GM19193 (cell line): ENCODE results near the gene LSAMP.

Experiments used
- POLR2A ChIP-seq: IDR thresholded peaks from 4 replicates; pipeline ENCODE4 v1.6.1; 2011; ENCODE audit not compliant: insufficient read depth, insufficient read length; ENCODE audit errors: extremely low read depth

Gene LSAMP

GRCh38 chr3:115980709-115981108, 464.6 kb downstream of the LSAMP start:
- no peak for TF ChIP-seq POLR2A

DNA sequence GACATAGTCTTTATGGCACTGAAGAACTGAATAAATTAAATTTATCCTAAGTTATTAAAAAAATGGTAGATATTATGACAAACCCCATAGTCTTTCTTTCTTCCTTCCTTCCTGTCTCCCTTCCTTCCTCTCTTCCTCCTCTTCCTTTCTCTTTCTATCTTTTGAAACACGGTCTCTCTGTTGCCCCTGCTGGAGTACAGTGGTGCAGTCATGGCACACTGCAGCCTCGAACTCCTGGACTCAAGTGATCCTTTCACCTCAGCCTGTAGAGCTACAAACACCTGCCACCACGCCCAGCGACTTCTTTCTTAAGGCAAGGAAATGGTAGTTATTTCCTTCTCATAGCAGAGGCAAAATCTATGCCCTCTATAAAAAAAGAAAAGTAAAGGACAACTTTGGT, 467.4 kb downstream of the LSAMP start:
- TF ChIP-seq POLR2A, result no peak

DNA sequence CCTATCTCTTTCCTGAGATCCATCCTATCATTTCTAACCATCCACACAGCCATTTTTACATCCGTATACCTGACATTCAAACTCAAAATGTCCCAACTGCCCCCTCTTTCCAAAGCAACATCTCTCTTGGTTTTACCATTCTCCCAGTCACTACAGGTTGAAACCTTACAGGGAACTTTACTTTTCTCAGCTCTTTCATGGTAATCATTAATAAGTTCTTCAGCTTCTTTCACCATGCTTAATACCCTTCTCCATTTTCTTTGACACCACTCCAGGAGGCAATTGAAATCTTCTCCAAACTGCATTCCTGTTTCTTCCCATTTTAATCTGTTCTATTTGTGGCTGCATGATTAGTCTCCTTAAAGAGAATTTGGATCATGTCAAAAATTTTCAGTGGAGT, 469.5 kb downstream of the LSAMP start:
- TF ChIP-seq POLR2A, result no peak

- no peak for TF ChIP-seq POLR2A
These were observed 469.9 kb downstream of the LSAMP start for GRCh38 chr3:115975353-115975752.

GRCh38 chr3:115974940-115975339, 470.3 kb downstream of the LSAMP start:
- no peak for TF ChIP-seq POLR2A

- TF ChIP-seq POLR2A, result no peak
These were observed 476.4 kb downstream of the LSAMP start for GRCh38 chr3:115968871-115969270.

DNA sequence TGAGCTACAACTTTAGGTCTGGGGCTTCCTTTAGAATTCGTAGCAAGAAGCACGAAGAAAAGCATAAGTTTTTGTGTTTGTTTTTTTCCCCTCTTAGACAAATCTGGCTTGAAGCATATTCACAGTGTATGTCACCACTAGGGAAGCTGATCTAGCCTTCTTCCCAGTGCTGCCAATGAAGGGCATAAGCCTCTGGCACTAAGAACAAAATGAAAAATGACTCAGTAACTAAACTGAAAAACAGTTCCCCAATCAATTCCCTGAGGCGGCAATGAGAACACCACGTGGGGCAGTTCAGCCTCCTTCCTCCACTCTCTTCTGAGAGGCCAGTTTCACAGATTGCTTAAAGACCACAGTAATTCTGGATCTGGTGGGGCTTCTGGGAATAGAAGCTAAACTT, 483.9 kb downstream of the LSAMP start:
- no peak for TF ChIP-seq POLR2A

- no peak for TF ChIP-seq POLR2A
These were observed 484.5 kb downstream of the LSAMP start for GRCh38 chr3:115960799-115961198.

DNA sequence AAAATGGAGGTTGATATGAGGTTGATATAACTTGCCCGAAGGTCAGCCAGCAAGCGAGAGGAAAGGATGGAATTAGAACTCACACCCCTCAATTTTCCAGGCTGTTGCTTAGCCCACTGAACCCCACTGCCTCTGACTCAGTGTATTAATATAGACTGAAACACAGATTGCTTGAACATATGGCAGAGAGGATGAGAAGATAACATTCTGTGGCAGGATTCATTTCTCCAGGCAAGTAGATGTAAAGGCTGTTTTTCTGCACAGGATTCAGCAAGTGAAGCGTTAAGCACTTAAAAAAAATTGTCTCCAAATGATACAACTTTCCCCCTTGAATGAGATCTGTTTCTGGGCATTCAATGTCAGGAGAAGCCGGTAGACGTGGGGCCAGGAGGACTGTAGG, 486.8 kb downstream of the LSAMP start:
- TF ChIP-seq POLR2A, result no peak

DNA sequence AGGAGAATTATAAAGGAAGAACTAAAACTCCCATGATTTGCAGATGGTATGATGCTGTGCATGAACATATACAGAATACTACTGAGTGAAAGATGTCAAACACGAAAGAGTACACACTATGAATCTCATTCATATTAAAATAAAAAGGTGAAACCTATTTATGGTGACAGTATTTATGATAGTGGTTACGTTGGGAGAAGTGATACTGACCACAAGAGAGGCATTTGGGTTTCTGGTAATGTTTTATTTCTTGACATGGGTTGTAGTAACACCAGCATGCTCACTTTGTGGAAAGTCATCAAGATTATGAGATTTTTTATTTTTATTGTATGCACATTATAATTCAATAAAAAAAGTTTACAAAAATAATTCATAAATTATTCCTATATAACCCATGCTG, 498.0 kb downstream of the LSAMP start:
- no peak for TF ChIP-seq POLR2A

- no peak for TF ChIP-seq POLR2A
These were observed 501.7 kb downstream of the LSAMP start for GRCh38 chr3:115943579-115943978.

- TF ChIP-seq POLR2A, result no peak
These were observed 508.2 kb downstream of the LSAMP start for GRCh38 chr3:115937054-115937453.

DNA sequence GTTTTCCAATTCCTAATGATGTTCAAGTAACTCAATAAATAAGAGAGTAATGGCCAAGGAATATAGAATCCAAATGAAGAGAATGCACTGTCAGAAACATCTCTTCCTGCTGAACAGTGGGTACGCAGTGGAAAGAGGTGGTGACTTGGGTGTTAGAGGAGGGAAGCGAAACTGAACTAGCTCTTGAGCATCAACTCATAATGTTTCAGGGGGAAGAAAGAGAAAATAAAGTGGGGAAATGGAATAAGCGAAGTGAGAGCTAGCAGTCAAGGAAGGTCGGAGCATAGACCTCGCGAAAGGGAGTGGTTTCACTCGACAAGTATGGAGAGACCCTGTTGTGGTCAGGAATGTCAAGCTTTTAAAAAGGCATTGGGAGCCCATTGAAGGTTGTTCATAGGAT, 512.5 kb downstream of the LSAMP start:
- no peak for TF ChIP-seq POLR2A

DNA sequence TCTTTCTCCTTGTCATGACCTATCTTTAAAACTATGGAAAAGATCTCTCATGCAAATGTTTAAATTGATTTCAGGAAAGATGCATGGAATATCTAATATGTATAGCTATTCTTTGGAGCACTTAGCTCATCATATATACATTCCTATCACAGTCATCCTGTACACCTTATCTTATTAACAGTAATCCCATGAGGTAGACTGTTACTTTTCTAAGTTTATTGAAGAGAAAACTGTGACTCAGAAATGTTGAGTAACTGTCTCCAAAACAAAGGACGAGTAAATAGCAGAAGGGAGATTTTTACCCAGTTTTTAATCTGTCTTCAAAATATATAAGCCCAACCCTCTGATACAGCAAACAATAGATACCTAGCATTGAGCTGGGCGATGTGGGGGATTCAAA, 513.7 kb downstream of the LSAMP start:
- no peak for TF ChIP-seq POLR2A

GRCh38 chr3:115930922-115931321, 514.4 kb downstream of the LSAMP start:
- no peak for TF ChIP-seq POLR2A

DNA sequence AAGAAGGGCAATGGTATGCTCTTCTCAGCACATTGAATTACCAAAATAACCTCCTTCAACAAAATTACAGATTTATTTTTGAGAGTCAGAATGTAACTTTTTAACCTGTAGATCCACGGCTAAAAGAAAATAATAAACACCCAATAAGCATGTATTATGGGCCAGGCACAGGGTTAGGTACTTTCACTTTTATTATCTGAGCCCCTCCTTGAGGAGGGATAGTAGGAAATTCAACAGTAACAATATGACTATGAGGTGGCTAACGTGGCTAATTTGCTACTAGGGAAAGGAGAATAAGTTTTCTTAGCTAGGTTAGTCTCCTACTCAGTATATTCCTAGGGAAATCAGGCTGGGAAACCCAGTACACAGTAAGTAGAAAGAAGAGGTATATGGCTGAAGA, 515.1 kb downstream of the LSAMP start:
- no peak for TF ChIP-seq POLR2A

DNA sequence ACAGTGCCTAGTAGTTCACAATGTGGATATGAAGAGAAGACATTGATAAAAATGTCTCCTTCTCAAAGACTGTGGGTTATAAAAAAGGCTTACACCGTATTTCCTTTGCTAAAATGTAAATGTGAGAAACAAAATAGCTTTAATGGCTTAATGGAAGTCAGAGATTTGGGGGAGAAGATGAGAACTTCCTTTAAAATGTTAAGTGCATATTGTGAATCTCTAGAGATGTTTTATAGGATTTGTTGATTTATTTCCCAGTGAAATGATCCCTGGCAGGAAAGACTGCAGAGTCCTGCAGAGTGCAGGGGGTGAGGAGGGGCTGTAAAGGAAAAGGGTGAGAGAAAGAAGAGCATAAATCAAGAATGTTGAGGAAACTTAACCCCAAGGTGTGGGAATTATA, 516.9 kb downstream of the LSAMP start:
- no peak for TF ChIP-seq POLR2A
